Prostate gland (tissue), 2 donors: ENCODE data around the gene CELF1.

Experiments used
- POLR2A ChIP-seq: fragments of 450-650 bp; IDR thresholded peaks from one replicate; pipeline ENCODE4 v1.6.1; 2016; ENCODE audit warnings: antibody characterized with exemption, mild to moderate bottlenecking
- POLR2AphosphoS5 ChIP-seq: sonication (generic); formaldehyde crosslinking; IDR thresholded peaks from one replicate; pipeline ENCODE4 v1.6.1; 2017; ENCODE audit warnings: antibody characterized with exemption
- TF ChIP-seq, protein P1 (sequence below), 4 experiments: fragments of 200-600 bp in 2 of 4; fragments of 450-650 bp in 2 of 4; sonication (generic) in 2 of 4; IDR thresholded peaks; 1 replicate in 3 of 4; 2 replicates in 1 of 4; pipeline ENCODE4 v1.5.1; 2016 to 2019; ENCODE audit warnings: antibody characterized with exemption in 4 of 4, mild to moderate bottlenecking in 2 of 4, moderate library complexity in 2 of 4

DNA sequence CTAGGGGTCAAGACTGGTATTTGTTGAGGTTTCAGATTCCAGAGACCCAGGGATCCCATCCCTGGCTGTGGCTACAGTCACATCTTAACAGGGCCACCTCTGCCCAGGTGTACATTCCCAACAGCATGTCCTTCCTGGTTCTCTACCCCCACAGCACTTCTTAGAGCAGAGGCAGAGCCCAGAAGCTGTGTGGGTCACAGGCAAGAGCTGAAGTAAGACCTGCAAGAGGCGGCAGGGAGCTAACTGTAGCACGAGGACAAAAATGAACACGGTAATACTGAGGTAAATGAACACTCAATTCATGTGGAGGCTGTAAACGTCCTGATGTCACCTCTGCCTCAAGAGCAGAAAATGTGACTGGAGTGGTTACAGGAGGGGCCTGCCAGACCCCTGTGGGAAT lies 82.3 kb downstream of the CELF1 start:
- no peak for TF ChIP-seq POLR2AphosphoS5
- TF ChIP-seq, protein P1, sequence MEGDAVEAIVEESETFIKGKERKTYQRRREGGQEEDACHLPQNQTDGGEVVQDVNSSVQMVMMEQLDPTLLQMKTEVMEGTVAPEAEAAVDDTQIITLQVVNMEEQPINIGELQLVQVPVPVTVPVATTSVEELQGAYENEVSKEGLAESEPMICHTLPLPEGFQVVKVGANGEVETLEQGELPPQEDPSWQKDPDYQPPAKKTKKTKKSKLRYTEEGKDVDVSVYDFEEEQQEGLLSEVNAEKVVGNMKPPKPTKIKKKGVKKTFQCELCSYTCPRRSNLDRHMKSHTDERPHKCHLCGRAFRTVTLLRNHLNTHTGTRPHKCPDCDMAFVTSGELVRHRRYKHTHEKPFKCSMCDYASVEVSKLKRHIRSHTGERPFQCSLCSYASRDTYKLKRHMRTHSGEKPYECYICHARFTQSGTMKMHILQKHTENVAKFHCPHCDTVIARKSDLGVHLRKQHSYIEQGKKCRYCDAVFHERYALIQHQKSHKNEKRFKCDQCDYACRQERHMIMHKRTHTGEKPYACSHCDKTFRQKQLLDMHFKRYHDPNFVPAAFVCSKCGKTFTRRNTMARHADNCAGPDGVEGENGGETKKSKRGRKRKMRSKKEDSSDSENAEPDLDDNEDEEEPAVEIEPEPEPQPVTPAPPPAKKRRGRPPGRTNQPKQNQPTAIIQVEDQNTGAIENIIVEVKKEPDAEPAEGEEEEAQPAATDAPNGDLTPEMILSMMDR (IDR thresholded peaks at IDR 0.05): no peak
- no peak for TF ChIP-seq POLR2A
